Fibroblast of lung (primary cell): ENCODE results near the gene GFOD2. TPM values are rescaled to one million over a fixed set of nuclear protein-coding genes. Genes with fewer than 3 reads are reported as not detected.
A peak's percentile ranks its signal among the peaks of the same experiment; 100 is the strongest.

Experiments used
- DNase-seq, 2 donors: peaks; one replicate each; pipeline versions ENCODE4 v3.0.0 to v3.0.0-alpha.2; 2010; ENCODE audit warnings: low read depth in 2 of 2
- H2AFZ ChIP-seq: 2 replicates; pipeline ENCODE4 v1.5.1; 2012; ENCODE audit warnings: low read length, control low read depth, inconsistent platforms
- H3K27ac ChIP-seq: 2 replicates; pipeline ENCODE4 v1.5.1; 2011; ENCODE audit warnings: low read length, control low read depth; ENCODE audit not compliant: insufficient read depth
- H3K27me3 ChIP-seq: 2 replicates; pipeline ENCODE4 v1.5.1; 2011; ENCODE audit warnings: mild to moderate bottlenecking, low read length; ENCODE audit not compliant: control insufficient read depth, insufficient read depth
- H3K36me3 ChIP-seq: 2 replicates; pipeline ENCODE4 v1.5.1; 2011; ENCODE audit warnings: low read length; ENCODE audit not compliant: control insufficient read depth, insufficient read depth
- H3K4me1 ChIP-seq: 2 replicates; pipeline ENCODE4 v1.5.1; 2011; ENCODE audit warnings: low read length; ENCODE audit not compliant: control insufficient read depth, insufficient read depth; ENCODE audit errors: extremely low read depth
- H3K4me2 ChIP-seq: 2 replicates; pipeline ENCODE4 v1.5.1; 2011; ENCODE audit warnings: low read length, control low read depth; ENCODE audit not compliant: insufficient read depth; ENCODE audit errors: extremely low read depth
- H3K4me3 ChIP-seq, 4 experiments: fragments of 200-600 bp in 1 of 4; sonication (generic) in 1 of 4; replicated peaks in 1 of 4; 2 replicates each; pipeline ENCODE4 v1.5.1; 2011 to 2016; ENCODE audit warnings: low read length in 4 of 4, low read depth in 3 of 4, mild to moderate bottlenecking in 3 of 4, control low read depth in 2 of 4, inconsistent platforms in 1 of 4, mixed read lengths in 1 of 4; ENCODE audit not compliant: insufficient read depth in 1 of 4; ENCODE audit errors: control extremely low read depth in 1 of 4
- H3K79me2 ChIP-seq: 2 replicates; pipeline ENCODE4 v1.5.1; 2012; ENCODE audit warnings: mild to moderate bottlenecking, low read length, inconsistent platforms; ENCODE audit not compliant: control insufficient read depth, insufficient read depth
- H3K9ac ChIP-seq: 2 replicates; pipeline ENCODE4 v1.5.1; 2011; ENCODE audit warnings: mild to moderate bottlenecking, low read length, control low read depth; ENCODE audit not compliant: insufficient read depth
- H3K9me3 ChIP-seq: 2 replicates; pipeline ENCODE4 v1.5.1; 2012; ENCODE audit warnings: low read depth, low read length; ENCODE audit not compliant: control insufficient read depth, insufficient read depth
- H4K20me1 ChIP-seq: 2 replicates; pipeline ENCODE4 v1.5.1; 2011; ENCODE audit warnings: low read length; ENCODE audit not compliant: control insufficient read depth, insufficient read depth; ENCODE audit errors: extremely low read depth
- CTCF ChIP-seq, 2 donors: IDR thresholded peaks in 1 of 2; conservative IDR thresholded peaks in 1 of 2; 1 replicate in 1 of 2; 2 replicates in 1 of 2; pipeline ENCODE4 v1.5.1; 2011 to 2012; ENCODE audit warnings: low read length in 2 of 2, control low read depth in 1 of 2, inconsistent platforms in 1 of 2, low read depth in 1 of 2, mild to moderate bottlenecking in 1 of 2
- EZH2 ChIP-seq: IDR thresholded peaks from 2 replicates; pipeline ENCODE4 v1.5.1; 2012; ENCODE audit warnings: low read length, control low read depth, mild to moderate bottlenecking; ENCODE audit errors: missing control alignments
- polyA plus RNA-seq, 2 donors: library from polyadenylated mRNA; depleted of rRNA in 1 of 2; stranded (reverse) in 1 of 2; unstranded in 1 of 2; fragments of >200 nt; gene quantifications; 2 replicates each; pipeline ENCODE4 v1.2.1, GENCODE V29; 2011 to 2012; ENCODE audit warnings: missing spikeins in 1 of 2
- total RNA-seq: library from RNA; depleted of rRNA; stranded (reverse); fragments of >200 nt; gene quantifications from 2 replicates; pipeline ENCODE4 v1.2.1, GENCODE V29; 2014

Gene GFOD2
- total and polyA plus RNA-seq, 2 donors (not counting 1 experiment from before 2014, with no cell fraction given): 9.2 to 15.2 TPM

GRCh38 chr16:67723151-67723910 is 4.2 kb upstream of the GFOD2 start:
- Histone ChIP-seq H3K9ac (no peak overlapping the region), H3K36me3 (peaks cover 7% of the 10 kb centered on the region), H3K27me3 (no peaks in the 10 kb centered on the region), H3K79me2 (peaks cover 5% of the 10 kb centered on the region), H3K27ac (no peak overlapping the region), H3K4me2 (no peak overlapping the region), H3K4me1 (peaks cover 4% of the 10 kb centered on the region), H3K4me3 (no peak overlapping the region), H4K20me1 (no peaks in the 10 kb centered on the region), H3K9me3 (no peaks in the 10 kb centered on the region), H2AFZ (no peak overlapping the region)
- DNase-seq: peak in 1 of 2 donors; percentile 84
- TF ChIP-seq CTCF (conservative IDR thresholded peaks at IDR 0.05 in 1 of 2, IDR thresholded peaks at IDR 0.05 in 1 of 2; ENCODE audit: low read depth in 1 of 2, low read length in 2 of 2): no peak
- TF ChIP-seq EZH2: no peak

- Histone ChIP-seq H3K27ac (peak overlapping the region; percentile 83), H3K79me2 (peaks cover 17% of the 10 kb centered on the region), H3K9me3 (no peaks in the 10 kb centered on the region), H3K4me3 (peak overlapping the region; percentile 57 to 92 (median 84)), H4K20me1 (no peaks in the 10 kb centered on the region), H3K4me1 (peaks cover 4% of the 10 kb centered on the region), H3K36me3 (peaks cover 3% of the 10 kb centered on the region), H3K27me3 (no peaks in the 10 kb centered on the region), H2AFZ (peak overlapping the region; percentile 63), H3K4me2 (peak overlapping the region; percentile 94), H3K9ac (no peak overlapping the region)
- TF ChIP-seq CTCF (conservative IDR thresholded peaks at IDR 0.05 in 1 of 2, IDR thresholded peaks at IDR 0.05 in 1 of 2; ENCODE audit: low read depth in 1 of 2, low read length in 2 of 2) (no peak), EZH2 (no peak)
- no peak for DNase-seq
These were observed 1.1 kb upstream of the GFOD2 start for GRCh38 chr16:67720236-67720635.

- no peaks in the 10 kb centered on the region for H3K27me3 ChIP-seq
- TF ChIP-seq CTCF (conservative IDR thresholded peaks at IDR 0.05 in 1 of 2, IDR thresholded peaks at IDR 0.05 in 1 of 2; ENCODE audit: low read depth in 1 of 2, low read length in 2 of 2): no peak
- TF ChIP-seq EZH2: no peak
These were observed 645 bp upstream of the GFOD2 start for GRCh38 chr16:67719778-67720144.

More at GRCh38 chr16:67719778-67720144, 645 bp upstream of the GFOD2 start:
- Histone ChIP-seq H4K20me1 (no peaks in the 10 kb centered on the region), H2AFZ (peak overlapping the region; percentile 63), H3K79me2 (peaks cover 17% of the 10 kb centered on the region), H3K4me3 (peak overlapping the region; percentile 57 to 92 (median 84)), H3K9ac (peak overlapping the region; percentile 83), H3K9me3 (no peaks in the 10 kb centered on the region), H3K4me1 (peaks cover 4% of the 10 kb centered on the region), H3K36me3 (peaks cover 3% of the 10 kb centered on the region), H3K27ac (peak overlapping the region; percentile 83), H3K4me2 (peak overlapping the region; percentile 94)
- peak; percentile 48 to 67 for DNase-seq
